Measurements from ENCODE around the gene KCNIP3.

- TF ChIP-seq CTCF (IDR thresholded peaks at IDR 0.05) (no peak), EZH2 (IDR thresholded peaks at IDR 0.05; ENCODE audit: borderline replicate concordance, insufficient read depth, low read depth, low read length, poor library complexity, severe bottlenecking) (no peak)
Observed at GRCh38 chr2:95343429-95344214, 46.5 kb downstream of the KCNIP3 start.

Measured in B cell (primary cell).